Measurements from ENCODE around the gene DNAJC17. TPM values are rescaled to one million over a fixed set of nuclear protein-coding genes. Genes with fewer than 3 reads are reported as not detected.

DNAJC17 gene
- total and polyA plus RNA-seq, 2 of the 13 experiments (the other 11 are each of a cell fraction or from before 2014, with no cell fraction given), result 22.2 to 26.5 TPM

DNA sequence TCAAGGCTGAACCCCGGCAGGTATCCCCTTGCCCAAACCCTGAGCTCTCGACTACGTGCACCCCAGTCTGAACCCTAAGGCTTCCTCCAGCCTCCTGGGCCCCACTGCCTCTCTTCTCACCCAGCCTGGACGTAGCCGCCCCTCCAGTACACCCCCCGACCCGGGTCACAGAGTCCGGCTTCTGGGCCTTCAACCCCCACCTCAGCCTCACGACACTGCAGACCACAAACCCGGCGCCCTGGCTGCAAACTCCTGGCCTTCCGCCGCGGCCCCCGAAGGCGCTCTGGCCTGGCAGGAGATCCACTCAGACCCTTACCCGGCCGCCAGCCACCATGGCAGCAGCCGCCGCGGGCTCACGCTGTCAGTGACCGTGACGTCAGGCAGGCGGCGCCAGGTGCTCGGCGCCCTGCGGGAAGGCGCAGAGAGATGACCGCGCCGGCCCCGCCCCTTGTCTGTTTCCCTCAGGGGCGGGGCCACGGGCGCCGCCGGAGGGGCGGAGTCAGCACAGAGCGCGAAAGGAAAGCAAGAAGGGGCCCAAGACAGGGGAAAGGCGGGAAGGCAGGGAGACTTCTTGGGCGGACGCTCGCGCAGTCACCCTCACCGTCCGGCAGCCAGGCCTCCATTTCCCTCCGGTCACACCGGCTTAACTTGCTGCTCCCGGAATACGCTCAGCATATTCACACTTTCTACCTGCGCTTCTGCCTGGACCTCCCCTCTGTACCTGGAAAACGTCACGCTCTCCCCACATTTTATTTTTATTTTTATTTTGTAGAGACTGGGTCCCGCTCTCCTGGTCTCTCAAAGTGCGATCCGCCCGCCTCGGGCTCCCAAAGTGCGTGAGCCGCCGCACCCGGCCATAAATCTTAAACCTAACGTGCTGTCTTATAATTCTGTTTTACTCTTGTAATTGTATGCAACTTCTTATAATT lies 52.1 kb downstream of the DNAJC17 start, which contains the start of gene RMDN3 (continued):
- TF ChIP-seq, protein P1, sequence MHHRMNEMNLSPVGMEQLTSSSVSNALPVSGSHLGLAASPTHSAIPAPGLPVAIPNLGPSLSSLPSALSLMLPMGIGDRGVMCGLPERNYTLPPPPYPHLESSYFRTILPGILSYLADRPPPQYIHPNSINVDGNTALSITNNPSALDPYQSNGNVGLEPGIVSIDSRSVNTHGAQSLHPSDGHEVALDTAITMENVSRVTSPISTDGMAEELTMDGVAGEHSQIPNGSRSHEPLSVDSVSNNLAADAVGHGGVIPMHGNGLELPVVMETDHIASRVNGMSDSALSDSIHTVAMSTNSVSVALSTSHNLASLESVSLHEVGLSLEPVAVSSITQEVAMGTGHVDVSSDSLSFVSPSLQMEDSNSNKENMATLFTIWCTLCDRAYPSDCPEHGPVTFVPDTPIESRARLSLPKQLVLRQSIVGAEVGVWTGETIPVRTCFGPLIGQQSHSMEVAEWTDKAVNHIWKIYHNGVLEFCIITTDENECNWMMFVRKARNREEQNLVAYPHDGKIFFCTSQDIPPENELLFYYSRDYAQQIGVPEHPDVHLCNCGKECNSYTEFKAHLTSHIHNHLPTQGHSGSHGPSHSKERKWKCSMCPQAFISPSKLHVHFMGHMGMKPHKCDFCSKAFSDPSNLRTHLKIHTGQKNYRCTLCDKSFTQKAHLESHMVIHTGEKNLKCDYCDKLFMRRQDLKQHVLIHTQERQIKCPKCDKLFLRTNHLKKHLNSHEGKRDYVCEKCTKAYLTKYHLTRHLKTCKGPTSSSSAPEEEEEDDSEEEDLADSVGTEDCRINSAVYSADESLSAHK (CRISPR knock-in tag; IDR thresholded peaks at IDR 0.05; ENCODE audit: borderline replicate concordance), result no peak
- TF ChIP-seq SRSF4 (IDR thresholded peaks at IDR 0.05; ENCODE audit: low read depth, low read length, poor library complexity, severe bottlenecking), result no peak
- no peak for TF ChIP-seq REL (CRISPR knock-in tag; conservative IDR thresholded peaks at IDR 0.05)
- no peak for TF ChIP-seq ZKSCAN5 (CRISPR knock-in tag; IDR thresholded peaks at IDR 0.05)
- TF ChIP-seq MLLT10 (CRISPR knock-in tag; IDR thresholded peaks at IDR 0.05), result no peak
- 0 out of 2 replicates have a peak, but pooled peaks have one; percentile 42 for TF ChIP-seq BRD4 (CRISPR knock-in tag; IDR thresholded peaks at IDR 0.05)
- peak; percentile 42; the same call in 1 of the 2 replicates for TF ChIP-seq TAF1 (CRISPR knock-in tag; IDR thresholded peaks at IDR 0.05)
- TF ChIP-seq POLR2AphosphoS5 (IDR thresholded peaks at IDR 0.05; ENCODE audit: low read depth, low read length), result peak; percentile 82
- TF ChIP-seq BRCA1 (CRISPR knock-in tag; IDR thresholded peaks at IDR 0.05), result no peak
- TF ChIP-seq, protein P2, sequence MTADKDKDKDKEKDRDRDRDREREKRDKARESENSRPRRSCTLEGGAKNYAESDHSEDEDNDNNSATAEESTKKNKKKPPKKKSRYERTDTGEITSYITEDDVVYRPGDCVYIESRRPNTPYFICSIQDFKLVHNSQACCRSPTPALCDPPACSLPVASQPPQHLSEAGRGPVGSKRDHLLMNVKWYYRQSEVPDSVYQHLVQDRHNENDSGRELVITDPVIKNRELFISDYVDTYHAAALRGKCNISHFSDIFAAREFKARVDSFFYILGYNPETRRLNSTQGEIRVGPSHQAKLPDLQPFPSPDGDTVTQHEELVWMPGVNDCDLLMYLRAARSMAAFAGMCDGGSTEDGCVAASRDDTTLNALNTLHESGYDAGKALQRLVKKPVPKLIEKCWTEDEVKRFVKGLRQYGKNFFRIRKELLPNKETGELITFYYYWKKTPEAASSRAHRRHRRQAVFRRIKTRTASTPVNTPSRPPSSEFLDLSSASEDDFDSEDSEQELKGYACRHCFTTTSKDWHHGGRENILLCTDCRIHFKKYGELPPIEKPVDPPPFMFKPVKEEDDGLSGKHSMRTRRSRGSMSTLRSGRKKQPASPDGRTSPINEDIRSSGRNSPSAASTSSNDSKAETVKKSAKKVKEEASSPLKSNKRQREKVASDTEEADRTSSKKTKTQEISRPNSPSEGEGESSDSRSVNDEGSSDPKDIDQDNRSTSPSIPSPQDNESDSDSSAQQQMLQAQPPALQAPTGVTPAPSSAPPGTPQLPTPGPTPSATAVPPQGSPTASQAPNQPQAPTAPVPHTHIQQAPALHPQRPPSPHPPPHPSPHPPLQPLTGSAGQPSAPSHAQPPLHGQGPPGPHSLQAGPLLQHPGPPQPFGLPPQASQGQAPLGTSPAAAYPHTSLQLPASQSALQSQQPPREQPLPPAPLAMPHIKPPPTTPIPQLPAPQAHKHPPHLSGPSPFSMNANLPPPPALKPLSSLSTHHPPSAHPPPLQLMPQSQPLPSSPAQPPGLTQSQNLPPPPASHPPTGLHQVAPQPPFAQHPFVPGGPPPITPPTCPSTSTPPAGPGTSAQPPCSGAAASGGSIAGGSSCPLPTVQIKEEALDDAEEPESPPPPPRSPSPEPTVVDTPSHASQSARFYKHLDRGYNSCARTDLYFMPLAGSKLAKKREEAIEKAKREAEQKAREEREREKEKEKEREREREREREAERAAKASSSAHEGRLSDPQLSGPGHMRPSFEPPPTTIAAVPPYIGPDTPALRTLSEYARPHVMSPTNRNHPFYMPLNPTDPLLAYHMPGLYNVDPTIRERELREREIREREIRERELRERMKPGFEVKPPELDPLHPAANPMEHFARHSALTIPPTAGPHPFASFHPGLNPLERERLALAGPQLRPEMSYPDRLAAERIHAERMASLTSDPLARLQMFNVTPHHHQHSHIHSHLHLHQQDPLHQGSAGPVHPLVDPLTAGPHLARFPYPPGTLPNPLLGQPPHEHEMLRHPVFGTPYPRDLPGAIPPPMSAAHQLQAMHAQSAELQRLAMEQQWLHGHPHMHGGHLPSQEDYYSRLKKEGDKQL (CRISPR knock-in tag; IDR thresholded peaks at IDR 0.05; ENCODE audit: low read depth), result no peak
- TF ChIP-seq ZIK1 (CRISPR knock-in tag; IDR thresholded peaks at IDR 0.05; ENCODE audit: borderline replicate concordance, low read depth), result no peak
- TF ChIP-seq ZNF292 (CRISPR knock-in tag; IDR thresholded peaks at IDR 0.05; ENCODE audit: borderline replicate concordance, low read depth), result 0 out of 2 replicates have a peak, but pooled peaks have one; percentile 6
- TF ChIP-seq HCFC1 (IDR thresholded peaks at IDR 0.05; ENCODE audit: low read depth, low read length), result peak; percentile 72
- TF ChIP-seq, protein P3, sequence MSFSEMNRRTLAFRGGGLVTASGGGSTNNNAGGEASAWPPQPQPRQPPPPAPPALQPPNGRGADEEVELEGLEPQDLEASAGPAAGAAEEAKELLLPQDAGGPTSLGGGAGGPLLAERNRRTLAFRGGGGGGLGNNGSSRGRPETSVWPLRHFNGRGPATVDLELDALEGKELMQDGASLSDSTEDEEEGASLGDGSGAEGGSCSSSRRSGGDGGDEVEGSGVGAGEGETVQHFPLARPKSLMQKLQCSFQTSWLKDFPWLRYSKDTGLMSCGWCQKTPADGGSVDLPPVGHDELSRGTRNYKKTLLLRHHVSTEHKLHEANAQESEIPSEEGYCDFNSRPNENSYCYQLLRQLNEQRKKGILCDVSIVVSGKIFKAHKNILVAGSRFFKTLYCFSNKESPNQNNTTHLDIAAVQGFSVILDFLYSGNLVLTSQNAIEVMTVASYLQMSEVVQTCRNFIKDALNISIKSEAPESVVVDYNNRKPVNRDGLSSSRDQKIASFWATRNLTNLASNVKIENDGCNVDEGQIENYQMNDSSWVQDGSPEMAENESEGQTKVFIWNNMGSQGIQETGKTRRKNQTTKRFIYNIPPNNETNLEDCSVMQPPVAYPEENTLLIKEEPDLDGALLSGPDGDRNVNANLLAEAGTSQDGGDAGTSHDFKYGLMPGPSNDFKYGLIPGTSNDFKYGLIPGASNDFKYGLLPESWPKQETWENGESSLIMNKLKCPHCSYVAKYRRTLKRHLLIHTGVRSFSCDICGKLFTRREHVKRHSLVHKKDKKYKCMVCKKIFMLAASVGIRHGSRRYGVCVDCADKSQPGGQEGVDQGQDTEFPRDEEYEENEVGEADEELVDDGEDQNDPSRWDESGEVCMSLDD (CRISPR knock-in tag; IDR thresholded peaks at IDR 0.05; ENCODE audit: borderline replicate concordance), result no peak
- TF ChIP-seq, protein P4, sequence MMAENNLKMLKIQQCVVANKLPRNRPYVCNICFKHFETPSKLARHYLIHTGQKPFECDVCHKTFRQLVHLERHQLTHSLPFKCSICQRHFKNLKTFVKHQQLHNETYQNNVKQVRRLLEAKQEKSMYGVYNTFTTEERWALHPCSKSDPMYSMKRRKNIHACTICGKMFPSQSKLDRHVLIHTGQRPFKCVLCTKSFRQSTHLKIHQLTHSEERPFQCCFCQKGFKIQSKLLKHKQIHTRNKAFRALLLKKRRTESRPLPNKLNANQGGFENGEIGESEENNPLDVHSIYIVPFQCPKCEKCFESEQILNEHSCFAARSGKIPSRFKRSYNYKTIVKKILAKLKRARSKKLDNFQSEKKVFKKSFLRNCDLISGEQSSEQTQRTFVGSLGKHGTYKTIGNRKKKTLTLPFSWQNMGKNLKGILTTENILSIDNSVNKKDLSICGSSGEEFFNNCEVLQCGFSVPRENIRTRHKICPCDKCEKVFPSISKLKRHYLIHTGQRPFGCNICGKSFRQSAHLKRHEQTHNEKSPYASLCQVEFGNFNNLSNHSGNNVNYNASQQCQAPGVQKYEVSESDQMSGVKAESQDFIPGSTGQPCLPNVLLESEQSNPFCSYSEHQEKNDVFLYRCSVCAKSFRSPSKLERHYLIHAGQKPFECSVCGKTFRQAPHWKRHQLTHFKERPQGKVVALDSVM (CRISPR knock-in tag; IDR thresholded peaks at IDR 0.05), result no peak; the same call in 1 of the 2 replicates

All from HepG2 (cell line).